ENCODE measurements around the gene CSNK2A1.

The CSNK2A1 gene

DNA sequence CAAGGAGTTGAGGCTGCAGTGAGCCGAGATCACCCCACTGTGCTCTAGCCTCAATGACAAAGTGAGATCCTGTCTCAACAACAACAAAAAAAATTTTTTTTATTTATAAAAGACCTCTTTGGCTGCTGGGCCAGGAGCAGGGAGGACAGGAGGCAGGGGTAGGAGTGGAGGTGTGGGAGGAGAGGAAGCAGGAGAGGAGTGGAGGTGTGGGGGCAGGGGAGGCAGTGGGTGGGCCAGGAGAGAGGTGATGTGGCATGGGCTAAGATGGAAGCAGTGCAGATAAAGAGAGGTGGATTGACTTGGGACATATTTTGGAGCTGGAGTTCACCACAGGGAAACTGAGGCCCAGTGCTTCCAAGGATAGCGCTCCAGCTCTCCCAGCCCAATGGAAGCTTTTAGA lies 13.4 kb upstream of the CSNK2A1 start:
- H3K36me3 ChIP-seq (ENCODE audit: insufficient read depth, low read length), result no peaks in the 10 kb centered on the region
- no peak overlapping the region for H3K9ac ChIP-seq (ENCODE audit: insufficient read length)
- no peak overlapping the region for H3K27ac ChIP-seq
- H3K4me3 ChIP-seq, result no peak overlapping the region
- DNase-seq (ENCODE audit: low read depth, low spot score), result no peak
- no peak for TF ChIP-seq EZH2 (IDR thresholded peaks at IDR 0.05)
- no peak for TF ChIP-seq FOXP2 (optimal IDR thresholded peaks at IDR 0.05; ENCODE audit: control extremely low read depth, extremely low read length, insufficient read depth)
- no peak for TF ChIP-seq POLR2AphosphoS5 (IDR thresholded peaks at IDR 0.05; ENCODE audit: borderline replicate concordance, low read depth, low read length)
- no peaks in the 10 kb centered on the region for H3K9me3 ChIP-seq (ENCODE audit: low read depth, low read length)

- no peak for DNase-seq (ENCODE audit: low read depth, low spot score)
- Histone ChIP-seq H3K4me3 (no peak overlapping the region), H3K9ac (ENCODE audit: insufficient read length) (no peak overlapping the region), H3K36me3 (ENCODE audit: insufficient read depth, low read length) (no peaks in the 10 kb centered on the region), H3K27ac (no peak overlapping the region), H3K9me3 (ENCODE audit: low read depth, low read length) (no peaks in the 10 kb centered on the region)
- TF ChIP-seq POLR2AphosphoS5 (IDR thresholded peaks at IDR 0.05; ENCODE audit: borderline replicate concordance, low read depth, low read length), result no peak
- no peak for TF ChIP-seq FOXP2 (optimal IDR thresholded peaks at IDR 0.05; ENCODE audit: control extremely low read depth, extremely low read length, insufficient read depth)
- no peak for TF ChIP-seq EZH2 (IDR thresholded peaks at IDR 0.05)
Measured at GRCh38 chr20:555976-556385, 12.4 kb upstream of the CSNK2A1 start.

DNA sequence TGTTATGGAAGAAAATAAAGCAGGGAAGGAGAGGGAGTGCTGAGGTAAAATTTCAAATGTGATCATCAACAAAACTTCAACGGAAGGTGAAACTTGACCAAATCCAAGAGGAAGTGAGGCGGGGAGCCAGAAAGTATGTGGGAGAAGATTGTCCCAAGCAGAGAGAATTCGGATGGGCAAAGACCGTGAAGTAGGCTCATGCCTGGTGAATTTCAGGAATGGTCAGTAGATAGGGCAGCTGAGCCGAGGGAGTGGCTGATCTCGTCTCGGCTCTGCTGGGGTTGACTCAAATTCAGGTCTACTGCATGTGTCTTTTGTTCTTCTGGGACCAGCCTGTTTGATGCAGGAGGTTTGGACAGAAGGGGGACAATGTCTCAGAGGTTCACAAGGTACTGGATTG lies 7.0 kb upstream of the CSNK2A1 start:
- DNase-seq (ENCODE audit: low read depth, low spot score), result no peak
- no peak overlapping the region for H3K9ac ChIP-seq (ENCODE audit: insufficient read length)
- no peaks in the 10 kb centered on the region for H3K36me3 ChIP-seq (ENCODE audit: insufficient read depth, low read length)
- no peak overlapping the region for H3K27ac ChIP-seq
- no peak for TF ChIP-seq POLR2AphosphoS5 (IDR thresholded peaks at IDR 0.05; ENCODE audit: borderline replicate concordance, low read depth, low read length)
- H3K4me3 ChIP-seq, result no peak overlapping the region
- no peaks in the 10 kb centered on the region for H3K9me3 ChIP-seq (ENCODE audit: low read depth, low read length)

DNA sequence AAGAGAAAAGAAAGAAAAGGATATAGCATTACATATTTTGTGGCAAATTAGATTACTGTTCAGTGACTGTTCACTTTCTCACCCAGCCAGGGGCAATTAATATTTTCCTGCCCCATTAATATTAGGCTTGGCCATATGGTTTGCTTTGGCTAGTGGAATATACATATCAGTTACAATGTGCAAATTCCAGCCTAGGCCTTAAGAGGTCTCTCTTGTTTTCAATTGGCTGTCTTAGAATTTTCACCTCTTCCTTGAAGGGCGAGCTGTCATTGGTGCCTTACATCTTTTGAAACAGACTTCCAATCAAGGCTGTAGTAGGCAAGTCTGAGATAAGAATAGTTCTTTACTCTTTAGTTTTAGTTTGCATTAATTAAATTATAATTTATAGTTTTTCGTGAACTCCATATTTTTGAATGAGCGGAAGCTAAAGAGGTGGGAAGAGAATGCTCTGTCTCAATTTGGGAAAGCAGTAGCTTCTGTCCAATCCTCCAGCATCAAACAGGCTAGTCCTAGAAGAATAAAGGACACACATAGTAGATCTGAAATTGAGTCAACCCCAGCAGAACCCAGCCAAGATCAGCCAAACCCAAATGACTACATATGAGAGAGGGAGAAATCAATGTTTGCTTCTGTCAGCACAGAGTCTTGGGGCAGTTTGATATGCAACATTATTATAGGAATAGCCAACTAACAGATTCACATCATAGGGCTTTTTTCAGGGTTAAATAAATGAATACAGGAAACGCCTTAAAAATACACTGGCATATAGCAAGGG lies 6.3 kb upstream of the CSNK2A1 start:
- DNase-seq (ENCODE audit: low read depth, low spot score), result no peak
- H3K27ac ChIP-seq, result no peak overlapping the region
- H3K4me3 ChIP-seq, result no peak overlapping the region
- TF ChIP-seq POLR2AphosphoS5 (IDR thresholded peaks at IDR 0.05; ENCODE audit: borderline replicate concordance, low read depth, low read length) (no peak), FOXP2 (optimal IDR thresholded peaks at IDR 0.05; ENCODE audit: control extremely low read depth, extremely low read length, insufficient read depth) (no peak), EZH2 (IDR thresholded peaks at IDR 0.05) (no peak)
- no peak overlapping the region for H3K9ac ChIP-seq (ENCODE audit: insufficient read length)
- no peaks in the 10 kb centered on the region for H3K36me3 ChIP-seq (ENCODE audit: insufficient read depth, low read length)
- H3K9me3 ChIP-seq (ENCODE audit: low read depth, low read length), result no peaks in the 10 kb centered on the region

- H3K4me3 ChIP-seq, result no peak overlapping the region
- H3K9ac ChIP-seq (ENCODE audit: insufficient read length), result no peak overlapping the region
- H3K36me3 ChIP-seq (ENCODE audit: insufficient read depth, low read length), result no peaks in the 10 kb centered on the region
- no peaks in the 10 kb centered on the region for H3K9me3 ChIP-seq (ENCODE audit: low read depth, low read length)
- no peak overlapping the region for H3K27ac ChIP-seq
- no peak for TF ChIP-seq POLR2AphosphoS5 (IDR thresholded peaks at IDR 0.05; ENCODE audit: borderline replicate concordance, low read depth, low read length)
- no peak for TF ChIP-seq FOXP2 (optimal IDR thresholded peaks at IDR 0.05; ENCODE audit: control extremely low read depth, extremely low read length, insufficient read depth)
- no peak for TF ChIP-seq EZH2 (IDR thresholded peaks at IDR 0.05)
- no peak for DNase-seq (ENCODE audit: low read depth, low spot score)
Measured at GRCh38 chr20:548906-549305, 5.3 kb upstream of the CSNK2A1 start.

GRCh38 chr20:547394-547793 lies 3.8 kb upstream of the CSNK2A1 start:
- no peak overlapping the region for H3K27ac ChIP-seq
- no peak for DNase-seq (ENCODE audit: low read depth, low spot score)
- H3K4me3 ChIP-seq, result no peak overlapping the region
- H3K9ac ChIP-seq (ENCODE audit: insufficient read length), result no peak overlapping the region
- TF ChIP-seq POLR2AphosphoS5 (IDR thresholded peaks at IDR 0.05; ENCODE audit: borderline replicate concordance, low read depth, low read length), result no peak
- TF ChIP-seq FOXP2 (optimal IDR thresholded peaks at IDR 0.05; ENCODE audit: control extremely low read depth, extremely low read length, insufficient read depth), result no peak
- no peak for TF ChIP-seq EZH2 (IDR thresholded peaks at IDR 0.05)
- H3K36me3 ChIP-seq (ENCODE audit: insufficient read depth, low read length), result 0 out of 2 replicates have a peak, but pooled peaks cover under 1% of the 10 kb centered on the region
- no peaks in the 10 kb centered on the region for H3K9me3 ChIP-seq (ENCODE audit: low read depth, low read length)

DNA sequence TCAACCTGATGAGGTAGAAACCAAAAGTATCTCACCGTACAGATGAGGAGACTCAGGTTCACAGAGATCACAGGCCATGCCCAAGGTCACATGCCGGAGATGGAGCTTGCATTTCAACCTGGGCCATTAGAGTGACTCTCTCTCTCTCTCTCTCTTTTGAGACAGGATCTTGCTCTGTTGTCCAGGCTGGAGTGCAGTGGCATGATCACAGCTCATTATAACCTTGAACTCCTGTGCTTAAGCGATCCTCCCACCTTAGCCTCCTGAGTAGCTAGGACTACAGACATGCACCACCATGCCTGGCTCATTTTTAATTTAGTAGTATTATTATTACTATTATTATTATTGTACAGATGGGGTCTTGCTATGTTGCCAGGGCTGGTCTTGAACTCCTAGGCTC lies 2.8 kb upstream of the CSNK2A1 start:
- Histone ChIP-seq H3K9me3 (ENCODE audit: low read depth, low read length) (peaks cover 6% of the 10 kb centered on the region; the same call in 1 of the 2 replicates), H3K27ac (no peak overlapping the region), H3K36me3 (ENCODE audit: insufficient read depth, low read length) (peaks cover 11% of the 10 kb centered on the region), H3K9ac (ENCODE audit: insufficient read length) (no peak overlapping the region), H3K4me3 (no peak overlapping the region)
- TF ChIP-seq FOXP2 (optimal IDR thresholded peaks at IDR 0.05; ENCODE audit: control extremely low read depth, extremely low read length, insufficient read depth), result no peak
- no peak for TF ChIP-seq POLR2AphosphoS5 (IDR thresholded peaks at IDR 0.05; ENCODE audit: borderline replicate concordance, low read depth, low read length)
- no peak for TF ChIP-seq EZH2 (IDR thresholded peaks at IDR 0.05)
- DNase-seq (ENCODE audit: low read depth, low spot score), result no peak

- peak overlapping the region; percentile 99 for H3K9ac ChIP-seq (ENCODE audit: insufficient read length)
- no peak for DNase-seq (ENCODE audit: low read depth, low spot score)
- peaks cover 26% of the 10 kb centered on the region for H3K9me3 ChIP-seq (ENCODE audit: low read depth, low read length)
- TF ChIP-seq FOXP2 (optimal IDR thresholded peaks at IDR 0.05; ENCODE audit: control extremely low read depth, extremely low read length, insufficient read depth) (no peak), EZH2 (IDR thresholded peaks at IDR 0.05) (no peak), POLR2AphosphoS5 (IDR thresholded peaks at IDR 0.05; ENCODE audit: borderline replicate concordance, low read depth, low read length) (no peak)
- H3K27ac ChIP-seq, result peak overlapping the region; percentile 98
- peaks cover 32% of the 10 kb centered on the region for H3K36me3 ChIP-seq (ENCODE audit: insufficient read depth, low read length)
- H3K4me3 ChIP-seq, result peak overlapping the region; percentile 96
Measured at GRCh38 chr20:544153-544725, 649 bp upstream of the CSNK2A1 start.

Data from SK-N-MC (cell line).